Natural killer cell (primary cell): ENCODE measurements around the gene SLC1A2. TPM values are rescaled to one million over a fixed set of nuclear protein-coding genes. Genes with fewer than 3 reads are reported as not detected.
A peak's percentile ranks its signal among the peaks of the same experiment; 100 is the strongest.

Source experiments
- ATAC-seq, 3 donors: fragments of 150-1000 bp in 2 of 3; fragments of 200-7000 bp in 1 of 3; cut with Tn5 transposase; 1 replicate in 1 of 3; 2 replicates in 2 of 3; pipeline ENCODE4 v1.10.0; 2021; ENCODE audit warnings: mild to moderate bottlenecking in 2 of 3, moderate library complexity in 2 of 3
- DNase-seq, 2 donors: peaks; one replicate each; pipeline versions ENCODE4 v3.0.0 to v3.0.0-alpha.2; 2013 to 2021; ENCODE audit warnings: mixed read lengths in 1 of 2
- H3K27ac ChIP-seq: one replicate; pipeline ENCODE4 v1.5.1; 2013; ENCODE audit warnings: mild to moderate bottlenecking, low read length
- H3K27me3 ChIP-seq: one replicate; pipeline ENCODE4 v1.6.1; 2013; ENCODE audit warnings: low read length; ENCODE audit not compliant: control insufficient read depth, insufficient read depth
- H3K36me3 ChIP-seq: one replicate; pipeline ENCODE4 v1.6.1; 2013; ENCODE audit warnings: low read length; ENCODE audit not compliant: control insufficient read depth, insufficient read depth
- H3K4me1 ChIP-seq: one replicate; pipeline ENCODE4 v1.6.1; 2013; ENCODE audit warnings: low read length; ENCODE audit not compliant: control insufficient read depth, insufficient read depth
- H3K4me3 ChIP-seq: one replicate; pipeline ENCODE4 v1.5.1; 2013; ENCODE audit warnings: low read length
- H3K9me3 ChIP-seq: one replicate; pipeline ENCODE4 v1.6.1; 2013; ENCODE audit warnings: low read length; ENCODE audit not compliant: control insufficient read depth, insufficient read depth
- H3K27ac Mint-ChIP-seq, 2 donors: one replicate each; pipeline ENCODE4 v1.8.0; 2022; ENCODE audit warnings: mild to moderate bottlenecking in 2 of 2, mixed read lengths in 2 of 2, moderate library complexity in 1 of 2
- H3K27me3 Mint-ChIP-seq, 2 donors: one replicate each; pipeline ENCODE4 v1.8.0; 2022; ENCODE audit warnings: low read depth in 2 of 2, mixed read lengths in 2 of 2
- H3K36me3 Mint-ChIP-seq: one replicate; pipeline ENCODE4 v1.8.0; 2022; ENCODE audit warnings: mixed read lengths
- H3K4me1 Mint-ChIP-seq, 2 donors: one replicate each; pipeline ENCODE4 v1.8.0; 2022; ENCODE audit warnings: mixed read lengths in 2 of 2
- H3K4me3 Mint-ChIP-seq: one replicate; pipeline ENCODE4 v1.8.0; 2022; ENCODE audit warnings: mild to moderate bottlenecking, moderate library complexity, mixed read lengths
- H3K9me3 Mint-ChIP-seq, 2 donors: one replicate each; pipeline ENCODE4 v1.8.0; 2022; ENCODE audit warnings: mixed read lengths in 2 of 2
- WGBS: methylation state at CpG from one replicate; pipeline ENCODE4 v1.1.7; 2013; ENCODE audit warnings: missing lambda C conversion rate; ENCODE audit not compliant: insufficient coverage; 5-methylcytosine and 5-hydroxymethylcytosine counted together
- intact Hi-C: fragments of 100-400 bp; cut with micrococcal nuclease; formaldehyde crosslinking; loops from one replicate; pipeline ENCODE4 v1.14.2; 2022
- total RNA-seq, 4 donors: library from RNA; stranded (reverse); fragments of 120-200 nt in 1 of 4; gene quantifications; one replicate each; pipeline versions ENCODE4 v1.2.3 to v1.2.4, GENCODE V29; 2013 to 2022
- TF ChIP-seq, protein P1 (sequence below): fragments of 200-600 bp; IDR thresholded peaks from one replicate; pipeline ENCODE4 v1.8.0; 2022; ENCODE audit warnings: antibody characterized with exemption

SLC1A2 gene
- total RNA-seq, 3 donors from 2014 or later (not counting 1 experiment from before 2014, with no cell fraction given): 0.02 TPM; not detected in 2

DNA sequence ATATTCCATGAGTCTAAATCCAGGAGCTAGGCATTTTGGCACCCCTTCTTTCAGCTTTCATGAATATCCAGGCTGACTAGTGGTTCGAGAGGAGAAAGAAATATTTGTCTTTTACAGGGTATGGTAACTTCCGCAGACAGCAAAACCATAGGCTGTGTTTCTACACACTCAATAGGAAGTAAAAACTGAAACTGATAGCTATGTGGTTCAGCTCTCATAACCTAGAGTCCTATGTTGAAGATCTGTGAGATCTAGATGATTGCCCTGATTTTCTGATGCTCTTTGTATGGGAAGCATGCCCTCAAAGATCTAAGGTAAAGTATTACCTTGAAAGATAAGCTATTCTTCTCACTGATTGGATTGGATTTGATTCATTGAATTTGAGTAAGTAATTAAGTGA, 162.1 kb downstream of the SLC1A2 start:
- H3K36me3 Mint-ChIP-seq: no peaks in the 10 kb centered on the region
- TF ChIP-seq, protein P1, sequence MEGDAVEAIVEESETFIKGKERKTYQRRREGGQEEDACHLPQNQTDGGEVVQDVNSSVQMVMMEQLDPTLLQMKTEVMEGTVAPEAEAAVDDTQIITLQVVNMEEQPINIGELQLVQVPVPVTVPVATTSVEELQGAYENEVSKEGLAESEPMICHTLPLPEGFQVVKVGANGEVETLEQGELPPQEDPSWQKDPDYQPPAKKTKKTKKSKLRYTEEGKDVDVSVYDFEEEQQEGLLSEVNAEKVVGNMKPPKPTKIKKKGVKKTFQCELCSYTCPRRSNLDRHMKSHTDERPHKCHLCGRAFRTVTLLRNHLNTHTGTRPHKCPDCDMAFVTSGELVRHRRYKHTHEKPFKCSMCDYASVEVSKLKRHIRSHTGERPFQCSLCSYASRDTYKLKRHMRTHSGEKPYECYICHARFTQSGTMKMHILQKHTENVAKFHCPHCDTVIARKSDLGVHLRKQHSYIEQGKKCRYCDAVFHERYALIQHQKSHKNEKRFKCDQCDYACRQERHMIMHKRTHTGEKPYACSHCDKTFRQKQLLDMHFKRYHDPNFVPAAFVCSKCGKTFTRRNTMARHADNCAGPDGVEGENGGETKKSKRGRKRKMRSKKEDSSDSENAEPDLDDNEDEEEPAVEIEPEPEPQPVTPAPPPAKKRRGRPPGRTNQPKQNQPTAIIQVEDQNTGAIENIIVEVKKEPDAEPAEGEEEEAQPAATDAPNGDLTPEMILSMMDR: no peak
- peak in 1 of 2 donors; percentile 67 for DNase-seq
- 0% methylated on average over 1 of the region's 2 CpGs for WGBS
- ATAC-seq: peak; percentile 74 to 99 (median 83)
- H3K4me1 Mint-ChIP-seq: peaks cover 15 to 20% of the 10 kb centered on the region in 2 donors
- no peaks in the 10 kb centered on the region for H3K36me3 ChIP-seq
- H3K27me3 Mint-ChIP-seq: peaks cover 0 to 3% of the 10 kb centered on the region in 2 donors
- peak overlapping the region; percentile 25 for H3K4me3 Mint-ChIP-seq
- no peaks in the 10 kb centered on the region for H3K27me3 ChIP-seq
- intact Hi-C loops: no loop called here
- H3K9me3 Mint-ChIP-seq: no peaks in the 10 kb centered on the region
- H3K9me3 ChIP-seq: no peaks in the 10 kb centered on the region
- peak overlapping the region; percentile 56 for H3K27ac ChIP-seq
- peak overlapping the region; percentile 61 to 65 for H3K27ac Mint-ChIP-seq
- H3K4me1 ChIP-seq: peaks cover 4% of the 10 kb centered on the region
- H3K4me3 ChIP-seq: no peak overlapping the region

DNA sequence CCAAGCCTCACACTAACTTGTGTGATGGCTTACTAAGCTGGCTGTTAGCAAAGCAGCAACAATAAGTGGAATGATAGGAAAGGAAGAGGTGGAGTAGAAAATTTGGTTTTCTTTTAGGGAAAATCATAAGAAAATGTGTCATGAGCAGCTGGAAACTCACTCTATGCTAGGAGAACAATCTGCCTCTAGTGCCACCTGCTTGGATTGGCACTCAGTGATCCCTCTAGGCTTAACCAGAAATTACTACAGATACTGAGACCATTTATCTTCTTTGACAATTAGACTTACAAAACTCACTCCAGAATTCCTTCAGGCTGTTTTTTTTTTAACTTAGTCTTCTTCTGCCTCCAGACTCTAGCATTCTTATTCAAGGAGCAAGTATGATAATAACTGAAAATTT, 163.1 kb downstream of the SLC1A2 start:
- H3K4me3 Mint-ChIP-seq: peak overlapping the region; percentile 41
- peaks cover 0 to 3% of the 10 kb centered on the region in 2 donors for H3K27me3 Mint-ChIP-seq
- DNase-seq (no peak), ATAC-seq (no peak)
- H3K27ac ChIP-seq: peak overlapping the region; percentile 56
- no peak overlapping the region for H3K4me3 ChIP-seq
- peaks cover 15 to 20% of the 10 kb centered on the region in 2 donors for H3K4me1 Mint-ChIP-seq
- H3K4me1 ChIP-seq: peaks cover 4% of the 10 kb centered on the region
- H3K9me3 ChIP-seq: no peaks in the 10 kb centered on the region
- H3K27ac Mint-ChIP-seq: peak overlapping the region; percentile 8 to 65
- TF ChIP-seq, protein P1: no peak
- intact Hi-C loops: no loop called here
- H3K27me3 ChIP-seq: no peaks in the 10 kb centered on the region
- no peaks in the 10 kb centered on the region for H3K36me3 ChIP-seq
- H3K9me3 Mint-ChIP-seq: no peaks in the 10 kb centered on the region
- H3K36me3 Mint-ChIP-seq: no peaks in the 10 kb centered on the region

DNA sequence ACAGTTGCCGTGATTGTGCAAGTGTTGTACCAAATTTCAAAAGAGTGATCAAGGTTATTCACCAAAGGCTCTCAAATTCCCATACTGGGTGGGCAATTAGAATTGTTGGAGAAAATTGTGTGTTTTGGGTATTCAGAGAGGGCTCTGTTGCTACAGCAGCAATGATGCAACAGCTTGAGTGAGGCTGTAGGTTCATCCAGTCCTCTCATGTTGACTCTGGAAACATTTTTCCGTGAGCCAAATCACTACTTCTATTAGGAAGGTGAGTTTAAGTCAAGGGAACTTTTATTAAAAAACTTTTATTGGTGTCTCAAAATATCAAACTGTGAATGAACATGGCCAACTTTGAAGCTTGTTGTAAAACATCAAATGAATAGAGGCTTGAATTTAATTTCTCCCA, 163.8 kb downstream of the SLC1A2 start:
- H3K4me1 ChIP-seq: peaks cover 4% of the 10 kb centered on the region
- H3K27ac ChIP-seq: no peak overlapping the region
- H3K4me3 ChIP-seq: no peak overlapping the region
- intact Hi-C loops: no loop called here
- Mint-ChIP-seq H3K4me3 (no peak overlapping the region), H3K9me3 (no peaks in the 10 kb centered on the region), H3K36me3 (no peaks in the 10 kb centered on the region), H3K4me1 (peaks cover 15 to 20% of the 10 kb centered on the region in 2 donors), H3K27me3 (peaks cover 0 to 3% of the 10 kb centered on the region in 2 donors), H3K27ac (no peak overlapping the region)
- H3K27me3 ChIP-seq: no peaks in the 10 kb centered on the region
- TF ChIP-seq, protein P1: no peak
- H3K36me3 ChIP-seq: no peaks in the 10 kb centered on the region
- ATAC-seq: no peak
- WGBS: 93% methylated on average over 2 of the region's 2 CpGs
- no peaks in the 10 kb centered on the region for H3K9me3 ChIP-seq
- no peak for DNase-seq

DNA sequence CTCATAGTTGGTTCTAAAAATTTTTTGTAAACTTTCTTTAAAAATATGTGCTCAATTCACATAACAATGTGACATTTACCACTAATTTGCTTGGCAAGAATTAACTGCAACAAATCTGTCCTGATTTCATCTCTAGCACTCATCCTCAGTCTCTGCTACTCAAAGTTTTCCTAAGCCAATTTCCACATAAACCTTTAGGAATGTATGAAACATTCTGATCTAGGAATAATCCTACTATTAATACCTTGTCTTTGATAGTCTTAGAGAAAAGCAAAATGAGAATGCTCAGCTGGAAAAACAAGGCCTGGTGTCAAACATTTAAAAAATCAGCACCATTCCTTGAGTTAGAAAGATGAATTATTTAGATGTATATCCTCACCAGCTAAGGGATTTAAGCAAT, 166.1 kb downstream of the SLC1A2 start:
- TF ChIP-seq, protein P1: no peak
- H3K27me3 ChIP-seq: no peaks in the 10 kb centered on the region
- H3K36me3 ChIP-seq: no peaks in the 10 kb centered on the region
- Mint-ChIP-seq H3K4me1 (peaks cover 16 to 21% of the 10 kb centered on the region in 2 donors), H3K27ac (no peak overlapping the region), H3K27me3 (no peaks in the 10 kb centered on the region), H3K36me3 (no peaks in the 10 kb centered on the region), H3K9me3 (no peaks in the 10 kb centered on the region), H3K4me3 (no peak overlapping the region)
- H3K4me1 ChIP-seq: peaks cover 9% of the 10 kb centered on the region
- H3K4me3 ChIP-seq: no peak overlapping the region
- no peak overlapping the region for H3K27ac ChIP-seq
- intact Hi-C loops: no loop called here
- H3K9me3 ChIP-seq: peaks cover 5% of the 10 kb centered on the region
- no peak for ATAC-seq
- DNase-seq: no peak
